Measurements from ENCODE around the gene SCTR.

DNA sequence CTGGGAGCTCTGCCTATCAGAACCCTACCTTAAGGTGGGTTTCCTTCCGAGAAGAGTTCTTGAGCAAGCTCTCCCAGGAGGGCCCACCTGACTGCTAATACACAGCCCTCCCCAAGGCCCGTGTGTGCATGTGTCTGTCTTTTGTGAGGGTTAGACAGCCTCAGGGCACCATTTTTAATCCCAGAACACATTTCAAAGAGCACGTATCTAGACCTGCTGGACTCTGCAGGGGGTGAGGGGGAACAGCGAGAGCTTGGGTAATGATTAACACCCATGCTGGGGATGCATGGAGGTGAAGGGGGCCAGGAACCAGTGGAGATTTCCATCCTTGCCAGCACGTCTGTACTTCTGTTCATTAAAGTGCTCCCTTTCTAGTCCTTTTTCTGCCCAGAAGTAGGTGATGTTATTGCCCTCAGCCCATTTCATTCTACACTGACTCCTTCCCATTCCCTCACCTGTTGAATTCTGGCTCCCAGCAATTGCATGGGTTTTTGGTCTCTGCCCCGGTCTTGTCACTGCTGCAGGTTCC lies 86.1 kb downstream of the SCTR start:
- TF ChIP-seq, protein P1, sequence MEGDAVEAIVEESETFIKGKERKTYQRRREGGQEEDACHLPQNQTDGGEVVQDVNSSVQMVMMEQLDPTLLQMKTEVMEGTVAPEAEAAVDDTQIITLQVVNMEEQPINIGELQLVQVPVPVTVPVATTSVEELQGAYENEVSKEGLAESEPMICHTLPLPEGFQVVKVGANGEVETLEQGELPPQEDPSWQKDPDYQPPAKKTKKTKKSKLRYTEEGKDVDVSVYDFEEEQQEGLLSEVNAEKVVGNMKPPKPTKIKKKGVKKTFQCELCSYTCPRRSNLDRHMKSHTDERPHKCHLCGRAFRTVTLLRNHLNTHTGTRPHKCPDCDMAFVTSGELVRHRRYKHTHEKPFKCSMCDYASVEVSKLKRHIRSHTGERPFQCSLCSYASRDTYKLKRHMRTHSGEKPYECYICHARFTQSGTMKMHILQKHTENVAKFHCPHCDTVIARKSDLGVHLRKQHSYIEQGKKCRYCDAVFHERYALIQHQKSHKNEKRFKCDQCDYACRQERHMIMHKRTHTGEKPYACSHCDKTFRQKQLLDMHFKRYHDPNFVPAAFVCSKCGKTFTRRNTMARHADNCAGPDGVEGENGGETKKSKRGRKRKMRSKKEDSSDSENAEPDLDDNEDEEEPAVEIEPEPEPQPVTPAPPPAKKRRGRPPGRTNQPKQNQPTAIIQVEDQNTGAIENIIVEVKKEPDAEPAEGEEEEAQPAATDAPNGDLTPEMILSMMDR (IDR thresholded peaks at IDR 0.05) = no peak
- no peak for TF ChIP-seq JUN (CRISPR knock-in tag; IDR thresholded peaks at IDR 0.05)
